HEK293T (cell line): Measurements from ENCODE around the gene ZNF341.

ENCODE experiments used
- ARNT ChIP-seq: fragments of 450-650 bp; IDR thresholded peaks from 2 replicates; pipeline ENCODE4 v1.6.1; 2017; ENCODE audit warnings: mild to moderate bottlenecking
- BHLHE40 ChIP-seq: fragments of 450-650 bp; IDR thresholded peaks from 2 replicates; pipeline ENCODE4 v1.6.1; 2016; ENCODE audit warnings: mild to moderate bottlenecking, moderate library complexity, borderline replicate concordance
- CTBP1 ChIP-seq: fragments of 450-650 bp; IDR thresholded peaks from 2 replicates; pipeline ENCODE4 v1.6.1; 2016; ENCODE audit warnings: borderline replicate concordance
- HDGF ChIP-seq: fragments of 450-650 bp; IDR thresholded peaks from 2 replicates; pipeline ENCODE4 v1.6.1; 2017; ENCODE audit warnings: antibody characterized with exemption, borderline replicate concordance
- LEF1 ChIP-seq: fragments of 450-650 bp; IDR thresholded peaks from 2 replicates; pipeline ENCODE4 v1.6.1; 2017; ENCODE audit warnings: mild to moderate bottlenecking, borderline replicate concordance
- TF ChIP-seq, protein P1 (sequence below): fragments of 450-650 bp; IDR thresholded peaks from 2 replicates; pipeline ENCODE4 v1.6.1; 2016

DNA sequence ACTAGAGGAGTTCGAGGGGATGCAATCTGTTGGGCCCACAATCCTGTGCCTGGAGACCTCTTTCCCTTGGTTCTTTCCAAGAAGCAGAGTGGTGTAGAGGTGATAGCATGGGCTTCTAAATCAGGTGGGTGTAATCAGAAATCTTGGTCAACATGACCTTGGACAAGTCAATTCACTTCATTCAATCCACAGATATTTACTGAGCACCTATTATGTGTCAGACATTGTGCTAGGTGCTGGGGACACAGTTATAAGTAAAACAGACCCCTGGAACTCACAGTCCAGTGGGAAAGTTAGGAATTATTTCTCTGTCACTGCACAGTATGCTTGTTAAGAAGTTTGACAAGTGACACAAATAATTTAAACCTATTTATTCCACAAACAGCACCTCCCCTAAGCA, 42.3 kb upstream of the ZNF341 start:
- TF ChIP-seq LEF1: no peak
- TF ChIP-seq CTBP1: no peak
- no peak for TF ChIP-seq BHLHE40
- TF ChIP-seq, protein P1, sequence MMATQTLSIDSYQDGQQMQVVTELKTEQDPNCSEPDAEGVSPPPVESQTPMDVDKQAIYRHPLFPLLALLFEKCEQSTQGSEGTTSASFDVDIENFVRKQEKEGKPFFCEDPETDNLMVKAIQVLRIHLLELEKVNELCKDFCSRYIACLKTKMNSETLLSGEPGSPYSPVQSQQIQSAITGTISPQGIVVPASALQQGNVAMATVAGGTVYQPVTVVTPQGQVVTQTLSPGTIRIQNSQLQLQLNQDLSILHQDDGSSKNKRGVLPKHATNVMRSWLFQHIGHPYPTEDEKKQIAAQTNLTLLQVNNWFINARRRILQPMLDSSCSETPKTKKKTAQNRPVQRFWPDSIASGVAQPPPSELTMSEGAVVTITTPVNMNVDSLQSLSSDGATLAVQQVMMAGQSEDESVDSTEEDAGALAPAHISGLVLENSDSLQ: no peak
- no peak for TF ChIP-seq ARNT
- TF ChIP-seq HDGF: no peak
